GM19043 (cell line): Measurements from ENCODE around the gene NTNG1.

Experiments
- ATAC-seq: cut with Tn5 transposase; IDR thresholded peaks from one replicate; pipeline ENCODE4 v1.9.1; 2021; ENCODE audit warnings: low read depth; ENCODE audit not compliant: unreplicated experiment

Gene NTNG1

GRCh38 chr1:107251839-107252238 lies 111.0 kb downstream of the NTNG1 start:
- ATAC-seq, result no peak

GRCh38 chr1:107252271-107252670 lies 111.4 kb downstream of the NTNG1 start:
- ATAC-seq, result no peak

- no peak for ATAC-seq
Measured at GRCh38 chr1:107254306-107254705, 113.5 kb downstream of the NTNG1 start.

GRCh38 chr1:107255469-107255868 lies 114.6 kb downstream of the NTNG1 start:
- no peak for ATAC-seq

GRCh38 chr1:107262467-107263286 lies 121.8 kb downstream of the NTNG1 start:
- no peak for ATAC-seq

GRCh38 chr1:107263291-107263915 lies 122.6 kb downstream of the NTNG1 start:
- ATAC-seq, result no peak

GRCh38 chr1:107264007-107264406 lies 123.2 kb downstream of the NTNG1 start:
- ATAC-seq, result no peak

GRCh38 chr1:107264561-107264960 lies 123.7 kb downstream of the NTNG1 start:
- no peak for ATAC-seq

- ATAC-seq, result no peak
Measured at GRCh38 chr1:107267489-107267888, 126.7 kb downstream of the NTNG1 start.

GRCh38 chr1:107272321-107272720 lies 131.5 kb downstream of the NTNG1 start:
- ATAC-seq, result no peak

- no peak for ATAC-seq
Measured at GRCh38 chr1:107273515-107273914, 132.7 kb downstream of the NTNG1 start.

- ATAC-seq, result no peak
Measured at GRCh38 chr1:107274227-107274626, 133.4 kb downstream of the NTNG1 start.

- no peak for ATAC-seq
Measured at GRCh38 chr1:107276247-107276646, 135.4 kb downstream of the NTNG1 start.

GRCh38 chr1:107277022-107277421 lies 136.2 kb downstream of the NTNG1 start:
- ATAC-seq, result no peak

- no peak for ATAC-seq
Measured at GRCh38 chr1:107286125-107286524, 145.3 kb downstream of the NTNG1 start.

GRCh38 chr1:107291987-107292386 lies 151.1 kb downstream of the NTNG1 start:
- no peak for ATAC-seq

GRCh38 chr1:107293901-107294613 lies 153.2 kb downstream of the NTNG1 start:
- ATAC-seq, result no peak

- ATAC-seq, result no peak
Measured at GRCh38 chr1:107294686-107295085, 153.8 kb downstream of the NTNG1 start.

GRCh38 chr1:107297681-107298080 lies 156.8 kb downstream of the NTNG1 start:
- no peak for ATAC-seq

- ATAC-seq, result no peak
Measured at GRCh38 chr1:107298526-107298925, 157.7 kb downstream of the NTNG1 start.

- no peak for ATAC-seq
Measured at GRCh38 chr1:107299521-107299920, 158.7 kb downstream of the NTNG1 start.
